ENCODE measurements around the gene LBR.

LBR gene

GRCh38 chr1:225366552-225366951 lies 61.3 kb downstream of the LBR start:
- no peak for DNase-seq

- no peak for DNase-seq
These were observed 61.8 kb downstream of the LBR start for GRCh38 chr1:225366018-225366417.

- DNase-seq, result no peak
These were observed 63.4 kb downstream of the LBR start for GRCh38 chr1:225364439-225364838.

GRCh38 chr1:225362805-225363204 lies 65.0 kb downstream of the LBR start:
- no peak for DNase-seq

GRCh38 chr1:225361176-225361575 lies 66.7 kb downstream of the LBR start:
- no peak for DNase-seq

GRCh38 chr1:225360119-225360518 lies 67.7 kb downstream of the LBR start:
- no peak for DNase-seq

- DNase-seq, result no peak
These were observed 72.0 kb downstream of the LBR start for GRCh38 chr1:225355863-225356262.

- DNase-seq, result no peak
These were observed 72.9 kb downstream of the LBR start for GRCh38 chr1:225354906-225355305.

Data from NCI-H1092 treated with DMSO at 0.1 percent for 48 hours (cell line).